Activated effector memory CD4-positive, alpha-beta T cell treated with anti-CD3 and anti-CD28 coated beads, Interleukin-2, amount 50 U/mL, for 16 hours (primary cell): Measurements from ENCODE around the gene FAF1.

Experiments
- DNase-seq: peaks from one replicate; pipeline ENCODE4 v3.0.0-alpha.2; 2020

FAF1 gene

GRCh38 chr1:50422675-50422945 is 537.5 kb downstream of the FAF1 start:
- DNase-seq: no peak

GRCh38 chr1:50421768-50422674 is 538.0 kb downstream of the FAF1 start:
- no peak for DNase-seq

- DNase-seq: no peak
These were observed 538.7 kb downstream of the FAF1 start for GRCh38 chr1:50421366-50421748.

GRCh38 chr1:50420689-50421365 is 539.2 kb downstream of the FAF1 start:
- DNase-seq: no peak

DNA sequence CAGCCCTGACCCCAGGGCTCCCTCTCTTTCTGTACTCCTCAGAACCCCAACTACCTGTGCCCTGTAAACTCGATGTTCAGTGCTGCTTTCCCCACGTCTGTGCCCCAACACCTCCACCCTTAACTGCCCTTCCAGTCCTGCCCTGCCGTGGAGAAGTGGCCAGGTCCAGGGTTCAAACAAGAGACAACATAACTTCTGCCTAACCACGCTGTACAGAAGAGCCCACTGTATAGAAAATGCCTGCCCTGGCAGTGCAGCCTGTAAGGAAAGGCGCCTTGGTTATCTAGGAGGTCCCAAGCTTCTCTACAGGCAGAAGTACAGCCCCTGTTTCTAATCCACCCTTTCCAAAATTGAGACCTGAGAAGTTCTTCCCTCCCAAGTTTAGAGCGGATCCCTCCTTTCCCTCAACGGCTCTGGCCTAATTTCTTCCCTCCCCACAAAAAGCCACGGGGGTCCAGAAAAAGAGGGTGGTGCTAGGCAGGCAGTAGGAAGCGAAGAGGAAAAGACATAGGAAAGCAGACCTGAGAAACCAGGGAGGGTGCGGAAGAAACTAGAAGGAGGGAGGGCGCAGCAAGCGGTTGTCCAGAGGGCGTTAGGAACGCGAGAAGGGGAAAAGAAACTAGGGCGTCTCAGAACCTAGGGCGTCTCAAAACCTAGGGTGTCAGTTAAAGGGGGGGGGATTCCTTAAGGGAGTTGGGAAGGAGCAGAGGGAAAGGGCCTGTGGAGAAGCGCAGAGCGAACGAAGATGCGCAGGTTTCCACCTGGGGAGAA is 540.0 kb downstream of the FAF1 start:
- DNase-seq: no peak

GRCh38 chr1:50419192-50419906 is 540.7 kb downstream of the FAF1 start:
- no peak for DNase-seq

- DNase-seq: no peak
These were observed 541.4 kb downstream of the FAF1 start for GRCh38 chr1:50418600-50419109.

DNA sequence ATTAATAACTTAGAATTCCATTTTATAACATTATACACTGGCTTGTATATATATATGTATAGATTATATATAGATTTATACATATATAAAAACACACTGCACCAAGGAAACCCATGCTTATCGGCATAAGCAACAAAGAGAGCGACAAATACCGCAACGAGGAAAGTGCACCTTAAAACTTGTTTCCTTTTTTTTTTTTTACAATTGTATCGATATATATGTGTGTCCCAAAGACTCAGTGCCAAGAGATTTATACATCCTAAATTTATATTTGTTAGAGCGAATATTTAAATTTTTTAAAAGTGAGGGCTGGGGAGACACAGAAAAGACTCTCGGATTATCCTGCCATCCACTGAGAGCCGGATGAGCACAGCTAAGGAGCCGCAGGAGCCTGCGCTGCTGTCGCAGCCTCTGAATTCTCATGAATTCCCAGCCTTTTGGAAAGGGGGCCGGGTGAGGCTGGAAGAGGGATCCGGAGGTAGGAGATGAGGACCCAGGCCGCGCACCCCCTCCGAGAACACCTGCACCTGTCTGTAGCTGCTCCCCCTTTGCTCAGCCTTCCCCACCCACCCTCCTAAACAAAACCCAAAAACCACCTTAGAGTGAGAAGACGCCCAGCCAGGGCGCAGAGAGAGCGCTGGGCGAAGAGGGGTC is 542.0 kb downstream of the FAF1 start:
- DNase-seq: no peak

GRCh38 chr1:50417507-50417906 is 542.6 kb downstream of the FAF1 start:
- DNase-seq: no peak

DNA sequence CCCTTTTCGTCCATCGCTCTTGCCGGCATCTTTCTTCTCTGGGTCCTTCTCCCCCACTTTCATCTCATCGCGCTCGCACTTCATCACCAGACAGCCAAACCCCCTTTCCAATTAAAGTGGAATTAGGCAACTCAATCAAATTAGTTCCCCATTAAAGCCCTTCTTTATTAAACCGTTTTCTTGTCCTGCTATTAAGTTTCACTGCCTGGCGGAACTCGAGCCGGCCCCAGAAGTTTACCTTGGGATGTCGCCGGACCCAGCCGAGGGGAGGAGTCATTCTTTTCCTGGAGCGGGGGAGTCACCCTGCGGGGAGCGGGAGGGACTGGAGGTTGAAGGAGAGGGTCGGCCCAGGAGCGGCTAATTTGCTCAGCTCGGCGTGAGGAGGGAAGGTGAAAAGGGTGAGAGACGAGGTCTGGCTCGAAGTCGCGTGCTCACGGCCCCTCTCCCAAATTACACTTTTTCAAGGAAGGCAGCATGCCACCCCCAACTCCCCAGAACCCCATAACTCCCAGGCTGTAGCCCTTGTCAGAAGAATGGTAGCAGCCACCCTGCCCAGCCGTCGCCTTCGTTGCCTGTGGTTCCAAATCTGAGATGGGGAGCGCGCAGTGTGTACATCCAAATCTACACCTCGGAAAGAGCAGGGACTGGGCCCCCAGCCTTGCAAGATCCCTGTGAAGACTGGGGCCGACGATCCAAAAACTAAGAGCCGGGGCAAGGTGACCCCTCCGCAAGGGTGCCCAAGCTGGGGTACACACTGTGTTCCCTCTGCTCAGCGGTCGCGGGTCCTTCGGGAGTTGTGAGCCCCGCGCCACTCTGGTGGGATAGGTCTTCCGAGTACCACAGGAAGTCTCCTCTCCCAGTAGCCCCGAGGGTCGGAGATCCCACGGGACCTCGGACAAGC is 543.3 kb downstream of the FAF1 start:
- DNase-seq: no peak

DNA sequence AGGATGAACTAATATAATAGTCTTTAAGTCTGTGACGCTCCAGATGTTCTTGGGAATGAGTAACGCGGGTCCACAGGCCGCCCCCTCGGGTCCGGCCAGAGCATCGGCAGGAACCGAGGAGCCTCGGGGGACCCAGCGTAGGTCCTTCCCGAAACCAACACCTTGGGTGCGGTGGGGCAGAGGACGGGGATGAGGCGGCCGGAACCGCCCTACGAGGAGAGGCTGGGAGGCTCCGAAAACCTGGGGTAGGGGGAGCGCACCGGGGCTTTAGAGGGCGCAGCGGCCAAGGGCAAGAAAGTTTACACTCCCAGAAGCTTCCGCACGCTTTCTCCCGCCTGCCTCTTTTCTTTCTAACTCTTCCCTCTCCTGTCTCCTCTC is 543.9 kb downstream of the FAF1 start:
- no peak for DNase-seq

GRCh38 chr1:50415235-50416149 is 544.6 kb downstream of the FAF1 start:
- DNase-seq: no peak

DNA sequence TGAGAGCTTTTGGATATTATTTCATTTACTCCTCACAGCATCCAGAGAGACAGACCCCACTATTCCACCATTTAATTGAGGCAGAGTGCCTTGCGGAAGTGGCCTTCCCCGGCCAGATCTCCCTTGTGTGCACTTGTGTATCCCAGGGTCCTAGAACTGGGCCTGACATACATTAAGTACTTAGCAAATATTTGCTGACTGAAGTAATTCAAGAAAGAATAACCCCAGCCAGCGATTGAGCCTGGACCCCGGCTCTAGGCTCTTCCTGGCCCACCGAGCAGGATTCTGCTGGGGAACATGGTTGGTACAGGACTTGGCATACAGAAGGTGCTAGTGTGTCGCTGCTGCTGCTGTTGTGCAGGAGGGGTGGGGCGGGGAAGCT is 545.2 kb downstream of the FAF1 start:
- DNase-seq: no peak

GRCh38 chr1:50412813-50413476 is 547.1 kb downstream of the FAF1 start:
- no peak for DNase-seq

DNA sequence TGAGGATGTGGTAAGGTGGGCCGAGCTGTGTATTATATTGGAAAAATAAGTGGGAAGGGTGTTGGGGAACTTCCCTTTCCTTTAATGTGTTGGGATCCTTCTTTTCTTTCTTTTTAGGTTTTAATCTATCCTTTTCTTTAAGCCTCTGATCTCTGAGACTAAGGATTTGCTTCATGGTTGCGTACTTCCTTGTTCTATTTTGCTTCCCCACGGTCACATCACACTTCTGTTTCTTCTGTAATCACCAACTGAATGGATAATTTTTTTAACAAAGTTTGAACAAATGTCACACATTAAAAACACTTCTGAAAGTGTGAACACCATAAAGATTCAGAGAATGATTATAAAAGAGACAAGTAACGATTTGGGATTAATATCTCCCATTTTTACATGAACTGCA is 554.3 kb downstream of the FAF1 start:
- DNase-seq: no peak

- no peak for DNase-seq
These were observed 566.4 kb downstream of the FAF1 start for GRCh38 chr1:50393522-50394120.
